B cell (primary cell): ENCODE results near the gene GRIPAP1. TPM values are rescaled to one million over a fixed set of nuclear protein-coding genes. Genes with fewer than 3 reads are reported as not detected.
A peak's percentile ranks its signal among the peaks of the same experiment; 100 is the strongest.

Experiments used
- ATAC-seq: fragments of 200-7000 bp; cut with Tn5 transposase; one replicate; pipeline ENCODE4 v1.10.0; 2021; ENCODE audit warnings: low read depth, mild to moderate bottlenecking, moderate number of reproducible peaks, moderate library complexity
- CTCF ChIA-PET: fragments of 350-600 bp; sonication (Branson Sonifier 250); formaldehyde crosslinking; loops from one replicate; lab custom pipeline; 2021; ENCODE audit warnings: antibody characterized with exemption, inconsistent platforms; lab: Charles Lee
- POLR2A ChIA-PET: fragments of 350-600 bp; sonication (Branson Sonifier 250); formaldehyde crosslinking; loops from one replicate; lab custom pipeline; 2021; ENCODE audit warnings: antibody characterized with exemption; lab: Charles Lee
- DNase-seq: peaks from one replicate; pipeline ENCODE4 v3.0.0; 2013
- H2AFZ ChIP-seq: 2 replicates; pipeline ENCODE4 v1.6.1; 2012; ENCODE audit warnings: mild to moderate bottlenecking, low read depth, low read length; ENCODE audit not compliant: insufficient read depth, poor library complexity, severe bottlenecking
- H3K27ac ChIP-seq, 2 donors: 1 replicate in 1 of 2; 2 replicates in 1 of 2; pipeline ENCODE4 v1.5.1; 2012 to 2013; ENCODE audit warnings: low read length in 2 of 2, mild to moderate bottlenecking in 2 of 2, moderate library complexity in 1 of 2
- H3K27me3 ChIP-seq, 4 experiments: fragments of 200-600 bp in 1 of 4; sonication (generic) in 1 of 4; replicated peaks in 1 of 4; 1 replicate in 2 of 4; 2 replicates in 2 of 4; pipeline versions ENCODE4 v1.6.1 to v1.7.0; 2013 to 2016; ENCODE audit warnings: low read length in 3 of 4, mild to moderate bottlenecking in 2 of 4, mixed read lengths in 1 of 4, moderate library complexity in 1 of 4; ENCODE audit not compliant: insufficient read depth in 4 of 4, control insufficient read depth in 3 of 4; ENCODE audit errors: control extremely low read depth in 1 of 4
- H3K36me3 ChIP-seq, 2 experiments: replicated peaks in 1 of 2; 1 replicate in 1 of 2; 2 replicates in 1 of 2; pipeline versions ENCODE4 v1.6.1 to v1.7.1; 2013; ENCODE audit warnings: low read length in 1 of 2; ENCODE audit not compliant: insufficient read depth in 2 of 2, control insufficient read depth in 1 of 2; ENCODE audit errors: control extremely low read depth in 1 of 2, extremely low read depth in 1 of 2
- H3K4me1 ChIP-seq, 2 donors: fragments of 200-600 bp in 1 of 2; sonication (generic) in 1 of 2; 1 replicate in 1 of 2; 2 replicates in 1 of 2; pipeline versions ENCODE4 v1.5.1 to v1.6.1; 2013 to 2017; ENCODE audit warnings: low read length in 2 of 2; ENCODE audit not compliant: control insufficient read depth in 2 of 2, insufficient read depth in 2 of 2
- H3K4me2 ChIP-seq: replicated peaks from 2 replicates; pipeline ENCODE3; 2012; ENCODE audit warnings: mild to moderate bottlenecking, low read depth, low read length; ENCODE audit not compliant: poor library complexity, severe bottlenecking
- H3K4me3 ChIP-seq, 5 experiments: fragments of 200-600 bp in 1 of 5; sonication (generic) in 1 of 5; 1 replicate in 3 of 5; 2 replicates in 2 of 5; pipeline versions ENCODE4 v1.5.1 to v1.7.0; 2011 to 2016; ENCODE audit warnings: low read length in 4 of 5, mild to moderate bottlenecking in 4 of 5, low read depth in 2 of 5, control low read depth in 1 of 5, moderate library complexity in 1 of 5; ENCODE audit not compliant: insufficient read depth in 1 of 5; ENCODE audit errors: control extremely low read depth in 1 of 5, extremely low read depth in 1 of 5
- H3K79me2 ChIP-seq: fragments of 200-600 bp; sonication (generic); one replicate; pipeline ENCODE4 v1.6.0; 2016; ENCODE audit warnings: low read length; ENCODE audit not compliant: control insufficient read depth, insufficient read depth
- H3K9ac ChIP-seq: fragments of 200-600 bp; sonication (generic); 2 replicates; pipeline ENCODE4 v1.6.1; 2017; ENCODE audit warnings: mild to moderate bottlenecking, low read length, moderate library complexity
- H3K9me3 ChIP-seq, 3 donors: one replicate each; pipeline versions ENCODE4 v1.6.1 to v1.7.1; 2013; ENCODE audit warnings: low read length in 2 of 3; ENCODE audit not compliant: control insufficient read depth in 2 of 3, insufficient read depth in 1 of 3; ENCODE audit errors: control extremely low read depth in 1 of 3
- H4K20me1 ChIP-seq: 2 replicates; pipeline ENCODE4 v1.6.0; 2012; ENCODE audit warnings: mild to moderate bottlenecking, low read length; ENCODE audit not compliant: insufficient read depth, control insufficient read depth, poor library complexity, severe bottlenecking
- H3K27ac Mint-ChIP-seq: one replicate; pipeline ENCODE4 v1.8.0; 2021; ENCODE audit warnings: mixed read lengths
- H3K27me3 Mint-ChIP-seq: one replicate; pipeline ENCODE4 v1.8.0; 2021; ENCODE audit warnings: mixed read lengths
- H3K4me1 Mint-ChIP-seq: one replicate; pipeline ENCODE4 v1.8.0; 2021; ENCODE audit warnings: mixed read lengths
- H3K4me3 Mint-ChIP-seq: one replicate; pipeline ENCODE4 v1.8.0; 2021; ENCODE audit warnings: mixed read lengths
- H3K9me3 Mint-ChIP-seq: one replicate; pipeline ENCODE4 v1.8.0; 2022; ENCODE audit warnings: mixed read lengths; ENCODE audit not compliant: insufficient read depth
- CTCF ChIP-seq: fragments of 200-600 bp; IDR thresholded peaks from one replicate; pipeline ENCODE4 v1.8.0; 2022; ENCODE audit warnings: antibody characterized with exemption, mild to moderate bottlenecking
- EZH2 ChIP-seq: IDR thresholded peaks from 2 replicates; pipeline ENCODE4 v1.6.1; 2012; ENCODE audit warnings: borderline replicate concordance, low read depth, mild to moderate bottlenecking, moderate library complexity, low read length; ENCODE audit not compliant: insufficient read depth, poor library complexity, severe bottlenecking
- WGBS: methylation state at CpG from one replicate; pipeline ENCODE4 v1.1.5; 2013; ENCODE audit warnings: missing lambda C conversion rate; ENCODE audit not compliant: insufficient coverage; 5-methylcytosine and 5-hydroxymethylcytosine counted together
- intact Hi-C: fragments of 100-400 bp; cut with micrococcal nuclease; formaldehyde crosslinking; loops from one replicate; pipeline ENCODE4 v1.10.0; 2022
- polyA plus RNA-seq: library from polyadenylated mRNA; depleted of rRNA; stranded (reverse); fragments of >200 nt; gene quantifications from 2 replicates; pipeline ENCODE4 v1.2.3, GENCODE V29; 2012
- total RNA-seq, 2 donors: library from RNA; stranded (reverse); fragments of 120-200 nt in 1 of 2; gene quantifications; 1 replicate in 1 of 2; 2 replicates in 1 of 2; pipeline versions ENCODE4 v1.2.3 to v1.2.4, GENCODE V29; 2013 to 2022

The GRIPAP1 gene
- total and polyA plus RNA-seq, 2 donors (not counting 1 experiment from before 2014, with no cell fraction given), result 70.7 to 143 TPM

DNA sequence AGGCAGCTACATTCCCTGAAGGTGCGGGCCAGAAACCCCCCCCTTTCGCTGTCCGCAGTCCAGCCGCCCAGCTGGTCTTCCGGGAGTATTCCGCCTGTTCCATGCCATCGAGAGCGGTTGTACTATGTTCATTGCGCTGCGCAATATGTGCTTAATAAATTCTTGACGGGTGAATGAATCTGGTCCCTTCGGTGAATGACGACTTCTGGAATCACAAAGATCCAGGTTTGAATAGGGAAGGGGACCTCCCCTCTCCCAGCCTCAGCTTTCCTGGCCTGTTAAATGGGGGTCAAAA is 41.9 kb upstream of the GRIPAP1 start:
- no peak for TF ChIP-seq EZH2
- TF ChIP-seq CTCF, result no peak
- intact Hi-C loops, result loop anchor here (1.0 to 10.0 kb wide), 14 partner anchors 30 to 1389 kb away; partner anchors contain the start of genes ELK1, GPKOW, GRIPAP1 and HDAC6
- Histone ChIP-seq H3K9ac (no peak overlapping the region), H3K27me3 (no peaks in the 10 kb centered on the region), H3K4me3 (peak overlapping the region in 2 of 5 experiments; percentile 24 to 28), H3K27ac (peak overlapping the region; percentile 66 to 79), H3K4me1 (peaks cover 12 to 25% of the 10 kb centered on the region in 2 donors), H3K4me2 (peak overlapping the region; percentile 67), H4K20me1 (no peaks in the 10 kb centered on the region), H2AFZ (peak overlapping the region; percentile 76), H3K9me3 (no peaks in the 10 kb centered on the region), H3K79me2 (peaks cover 8% of the 10 kb centered on the region), H3K36me3 (peaks cover 0 to 6% of the 10 kb centered on the region in 2 experiments)
- DNase-seq (no peak), ATAC-seq (no peak)
- H3K4me3 Mint-ChIP-seq, result peak overlapping the region; percentile 91
- WGBS, result 27% methylated on average over 8 of the region's 13 CpGs
- peaks cover 28% of the 10 kb centered on the region for H3K4me1 Mint-ChIP-seq
- H3K27ac Mint-ChIP-seq, result peak overlapping the region; percentile 92
- no peaks in the 10 kb centered on the region for H3K27me3 Mint-ChIP-seq
- ChIA-PET CTCF (interaction anchor here (0.6 to 3.3 kb wide), 8 partner anchors 41 to 149 kb away, joined by 3 to 16 read pairs (median 3); partner anchors contain the start of genes GRIPAP1 and KCND1), POLR2A (interaction anchor here (1.3 to 2.3 kb wide), 3 partner anchors 42 to 98 kb away, joined by 6 to 9 read pairs (median 8); partner anchors contain the start of genes GRIPAP1 and OTUD5)
- H3K9me3 Mint-ChIP-seq, result no peaks in the 10 kb centered on the region
